Activated effector memory CD4-positive, alpha-beta T cell treated with anti-CD3 and anti-CD28 coated beads, Interleukin-2, amount 50 U/mL, for 16 hours (primary cell): ENCODE measurements around the gene ARHGAP4.

ENCODE experiments used
- DNase-seq: peaks from one replicate; pipeline ENCODE4 v3.0.0-alpha.2; 2020

Gene ARHGAP4

GRCh38 chrX:153924149-153924861, 1.8 kb downstream of the ARHGAP4 start:
- DNase-seq: peak; percentile 72

GRCh38 chrX:153922932-153923857, 2.9 kb downstream of the ARHGAP4 start:
- DNase-seq: no peak

- no peak for DNase-seq
These were observed 4.3 kb downstream of the ARHGAP4 start for GRCh38 chrX:153921511-153922446.

- DNase-seq: no peak
These were observed 5.0 kb downstream of the ARHGAP4 start for GRCh38 chrX:153921070-153921469.

- no peak for DNase-seq
These were observed 5.5 kb downstream of the ARHGAP4 start for GRCh38 chrX:153920546-153920945.

GRCh38 chrX:153919281-153919680, 6.8 kb downstream of the ARHGAP4 start:
- DNase-seq: no peak

- DNase-seq: no peak
These were observed 8.2 kb downstream of the ARHGAP4 start for GRCh38 chrX:153917869-153918268.

GRCh38 chrX:153913701-153914100, 12.4 kb downstream of the ARHGAP4 start:
- DNase-seq: no peak

GRCh38 chrX:153913211-153913610, 12.9 kb downstream of the ARHGAP4 start:
- no peak for DNase-seq

- no peak for DNase-seq
These were observed 14.3 kb downstream of the ARHGAP4 start for GRCh38 chrX:153911798-153912197.

- no peak for DNase-seq
These were observed 15.6 kb downstream of the ARHGAP4 start for GRCh38 chrX:153910446-153910845.

GRCh38 chrX:153909980-153910360, 16.1 kb downstream of the ARHGAP4 start:
- no peak for DNase-seq

GRCh38 chrX:153909024-153909979, 16.8 kb downstream of the ARHGAP4 start:
- DNase-seq: no peak

GRCh38 chrX:153908219-153908860, 17.7 kb downstream of the ARHGAP4 start:
- DNase-seq: no peak

GRCh38 chrX:153907456-153907855, 18.6 kb downstream of the ARHGAP4 start:
- no peak for DNase-seq

GRCh38 chrX:153906126-153906917, 19.7 kb downstream of the ARHGAP4 start:
- DNase-seq: no peak

GRCh38 chrX:153905481-153906095, 20.5 kb downstream of the ARHGAP4 start:
- no peak for DNase-seq

GRCh38 chrX:153903991-153904957, 21.8 kb downstream of the ARHGAP4 start, which contains the start of gene AVPR2:
TSS of gene AVPR2 (plus strand) at chrX:153904673. CDS start at chrX:153905146, 473 bp downstream.
- DNase-seq: no peak
